ENCODE measurements around the gene TIGD6.

DNA sequence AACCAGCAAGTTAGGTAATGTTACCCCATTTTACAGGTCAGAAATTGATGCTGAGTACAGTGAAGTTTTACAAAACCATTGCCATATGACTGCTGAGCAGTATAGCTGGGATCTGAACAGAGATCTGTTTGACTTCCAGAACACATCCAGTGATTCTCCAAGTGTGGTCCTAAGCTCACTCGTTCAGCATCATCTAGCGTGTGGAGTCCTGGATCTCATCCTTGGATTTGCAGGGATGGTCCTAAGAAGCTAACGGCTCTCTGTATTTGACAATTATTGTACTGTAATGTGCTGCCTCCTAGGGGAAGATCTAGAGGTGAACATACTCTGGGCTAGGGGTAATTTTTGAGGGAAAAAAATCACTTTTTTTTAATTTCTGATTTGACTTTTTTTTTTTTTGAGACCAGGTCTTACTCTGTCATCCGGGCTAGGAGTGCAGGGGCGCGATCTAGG is 38.5 kb downstream of the TIGD6 start:
- TF ChIP-seq EZH2phosphoT487 (IDR thresholded peaks at IDR 0.05; ENCODE audit: unreplicated experiment), result no peak
- peak; percentile 56 to 62 for TF ChIP-seq CTCF (conservative IDR thresholded peaks at IDR 0.05; ENCODE audit: low read depth in 2 of 2)

Measured in GM23338 (cell line).